Raji (cell line): ENCODE measurements around the gene IGFALS.

ENCODE experiments used
- POLR2A ChIP-seq: IDR thresholded peaks from 2 replicates; pipeline ENCODE4 v1.6.1; 2011; ENCODE audit warnings: low read depth, low read length, control low read depth; ENCODE audit not compliant: insufficient read depth

IGFALS gene

DNA sequence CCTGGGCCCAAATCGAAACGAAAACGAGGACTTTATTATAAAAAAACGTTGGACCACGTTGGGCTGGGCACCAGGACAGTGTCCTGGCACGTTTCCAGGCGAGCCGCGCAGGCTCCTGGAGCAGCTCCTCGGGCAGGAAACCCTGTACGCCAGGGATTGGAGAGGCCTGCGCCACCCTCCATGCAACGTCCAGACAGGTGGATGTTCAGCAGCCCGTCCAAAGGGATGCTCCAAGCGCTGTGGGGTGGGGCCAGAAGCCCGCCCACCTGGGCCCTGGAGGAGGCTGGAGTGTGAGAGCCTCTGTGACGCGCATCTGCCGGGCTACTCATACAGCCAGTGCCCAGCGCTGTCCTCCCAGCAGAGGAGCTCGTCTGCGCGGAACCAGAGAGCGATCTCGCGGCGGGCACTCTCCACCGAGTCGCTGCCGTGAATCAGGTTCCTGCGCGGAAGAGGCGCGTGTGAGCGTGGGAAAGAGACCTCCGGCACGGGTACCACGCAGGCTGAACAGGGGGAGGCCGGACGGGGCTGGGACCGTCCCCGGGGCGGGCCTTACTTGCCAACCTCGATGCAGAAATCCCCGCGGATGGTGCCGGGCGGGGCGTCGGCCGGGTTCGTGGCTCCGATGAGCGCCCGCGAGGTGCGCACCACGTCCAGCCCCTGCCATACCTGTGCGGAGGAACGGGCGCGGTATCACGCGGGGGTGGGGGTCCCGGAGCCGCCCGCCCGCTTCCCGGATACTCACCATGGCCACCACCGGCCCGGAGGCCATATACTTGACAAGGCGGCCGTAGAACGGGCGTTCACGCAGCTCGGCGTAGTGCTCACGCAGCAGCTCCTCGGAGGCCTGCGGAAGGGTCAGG is 22.9 kb downstream of the IGFALS start:
- no peak; the same call in 1 of the 2 replicates for TF ChIP-seq POLR2A

DNA sequence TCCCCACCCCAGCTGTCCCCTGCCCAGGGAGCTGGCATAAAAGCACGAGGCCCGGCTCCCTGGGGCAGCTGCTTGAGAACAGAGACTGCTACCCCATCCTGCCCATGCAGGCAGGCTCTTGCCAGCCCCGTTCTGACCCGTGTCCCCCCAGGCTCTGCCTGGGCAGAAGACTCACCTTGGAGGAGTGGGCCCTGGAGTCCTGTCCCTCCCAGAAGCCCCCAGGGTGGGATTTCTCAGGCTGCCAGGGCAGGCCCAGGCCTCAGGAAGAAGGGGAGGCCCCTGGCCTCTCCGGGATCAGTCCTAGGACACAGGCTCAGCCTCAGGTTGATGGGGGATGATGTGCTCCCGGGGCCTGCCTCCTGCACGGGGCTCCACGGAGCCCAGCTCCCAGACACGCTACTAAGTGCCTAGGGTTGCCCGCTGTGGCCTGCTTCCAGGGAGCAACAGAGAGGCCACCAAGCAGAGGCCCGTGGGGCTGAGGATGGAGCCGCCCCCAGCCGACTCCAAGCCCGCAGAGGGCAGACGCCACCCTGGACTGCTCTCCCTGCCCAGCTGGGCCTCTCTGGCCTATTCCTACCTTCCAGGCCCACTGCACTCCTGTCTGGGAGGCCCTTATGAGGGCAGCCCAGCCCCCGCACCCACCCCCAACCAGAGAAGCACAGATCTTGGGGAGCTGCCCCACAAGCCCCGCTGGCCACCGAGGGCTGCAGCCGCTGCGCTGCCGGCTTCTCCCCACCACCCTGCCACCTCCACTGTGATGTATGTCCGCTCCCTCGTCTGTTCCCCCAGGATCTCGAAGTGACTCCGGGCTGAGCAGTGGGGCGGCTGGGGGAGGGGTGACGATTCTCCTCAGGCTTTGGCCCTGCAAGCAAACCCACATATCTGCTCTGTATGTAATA is 23.9 kb downstream of the IGFALS start:
- peak; percentile 17 for TF ChIP-seq POLR2A

DNA sequence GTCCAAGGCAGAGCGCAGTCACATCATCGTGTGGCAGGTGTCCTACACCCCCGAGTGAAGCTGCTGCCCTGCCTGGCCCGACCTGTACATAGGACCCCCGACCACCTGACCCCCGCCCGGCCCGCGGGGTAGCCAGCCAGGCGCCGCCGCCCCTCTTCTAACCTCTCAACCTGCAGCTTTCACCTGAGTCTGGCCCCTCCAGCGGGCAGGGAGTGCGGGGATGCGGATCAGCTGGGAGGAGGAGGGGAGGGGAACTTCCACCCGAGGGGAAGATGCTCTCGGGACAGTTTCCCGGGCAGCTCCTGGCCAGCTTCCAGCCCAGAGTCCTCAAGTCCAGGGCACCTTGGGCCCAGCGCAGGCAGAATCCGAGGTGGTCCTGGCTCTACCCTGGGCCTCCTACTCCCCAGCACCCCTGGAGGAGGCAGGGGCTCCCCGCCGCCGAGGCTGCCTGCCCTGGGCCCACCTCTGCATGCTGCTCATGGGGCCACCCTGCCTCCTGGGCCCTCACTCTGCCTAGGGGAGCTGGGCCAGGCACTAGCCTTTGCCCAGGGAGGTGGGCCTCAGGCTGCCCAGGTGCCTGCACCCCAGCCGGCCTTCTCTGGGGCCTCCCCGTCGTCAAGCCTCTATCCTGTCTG is 24.6 kb downstream of the IGFALS start:
- TF ChIP-seq POLR2A: no peak

DNA sequence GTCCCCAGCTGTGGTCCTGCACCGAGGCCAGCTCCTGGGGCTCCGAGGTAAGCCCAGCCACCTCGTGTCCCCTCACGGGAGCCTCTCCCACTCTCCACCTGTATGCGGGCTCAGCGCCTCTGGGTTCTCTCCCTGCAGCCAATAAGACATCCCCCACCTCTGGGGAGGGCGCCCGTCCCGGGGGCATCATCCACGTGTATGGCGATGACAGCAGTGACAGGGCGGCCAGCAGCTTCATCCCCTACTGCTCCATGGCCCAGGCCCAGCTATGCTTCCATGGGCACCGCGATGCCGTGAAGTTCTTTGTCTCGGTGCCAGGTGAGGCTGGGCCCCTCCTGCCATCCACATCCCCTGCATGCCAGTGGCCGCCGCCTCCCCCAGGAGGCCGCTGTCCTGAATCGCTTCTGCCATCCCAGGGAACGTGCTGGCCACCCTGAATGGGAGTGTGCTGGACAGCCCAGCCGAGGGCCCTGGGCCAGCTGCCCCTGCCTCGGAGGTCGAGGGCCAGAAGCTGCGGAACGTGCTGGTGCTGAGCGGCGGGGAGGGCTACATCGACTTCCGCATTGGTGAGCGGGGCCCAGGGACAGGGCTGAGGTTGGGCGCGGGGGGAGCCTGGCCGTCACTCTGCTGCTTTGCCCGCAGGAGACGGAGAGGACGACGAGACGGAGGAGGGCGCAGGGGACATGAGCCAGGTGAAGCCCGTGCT is 25.3 kb downstream of the IGFALS start:
- 0 out of 2 replicates have a peak, but pooled peaks have one; percentile 15 for TF ChIP-seq POLR2A

DNA sequence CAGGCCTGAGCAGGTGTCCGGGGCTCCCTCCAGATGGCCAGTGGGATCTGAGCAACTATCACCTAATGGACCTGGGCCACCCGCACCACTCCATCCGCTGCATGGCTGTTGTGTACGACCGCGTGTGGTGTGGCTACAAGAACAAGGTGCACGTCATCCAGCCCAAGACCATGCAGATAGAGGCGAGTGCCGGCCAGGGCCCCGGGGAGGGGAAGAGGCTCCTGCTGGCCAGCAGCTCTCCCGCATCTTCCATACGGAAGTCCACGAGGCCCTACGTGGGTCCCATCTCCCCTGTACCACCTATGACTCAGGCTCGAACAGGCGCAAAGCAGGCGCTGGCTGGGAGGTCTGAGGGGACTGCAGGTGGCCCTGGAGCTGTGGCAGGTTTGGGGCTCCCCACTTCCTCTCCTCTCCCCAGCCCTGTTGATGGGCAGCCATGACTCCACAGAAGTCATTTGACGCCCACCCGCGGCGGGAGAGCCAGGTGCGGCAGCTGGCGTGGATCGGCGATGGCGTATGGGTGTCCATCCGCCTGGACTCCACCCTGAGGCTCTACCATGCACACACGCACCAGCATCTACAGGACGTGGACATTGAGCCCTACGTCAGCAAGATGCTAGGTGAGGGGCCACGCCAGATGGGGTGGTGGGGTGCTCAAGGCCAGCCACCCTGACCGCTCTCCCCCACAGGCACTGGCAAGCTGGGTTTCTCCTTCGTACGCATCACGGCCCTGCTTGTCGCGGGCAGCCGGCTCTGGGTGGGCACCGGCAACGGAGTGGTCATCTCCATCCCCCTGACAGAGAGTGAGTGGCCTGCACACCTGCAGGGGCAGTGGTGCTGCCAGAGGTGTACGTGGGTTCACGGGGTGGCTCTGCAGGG is 26.1 kb downstream of the IGFALS start:
- no peak for TF ChIP-seq POLR2A

DNA sequence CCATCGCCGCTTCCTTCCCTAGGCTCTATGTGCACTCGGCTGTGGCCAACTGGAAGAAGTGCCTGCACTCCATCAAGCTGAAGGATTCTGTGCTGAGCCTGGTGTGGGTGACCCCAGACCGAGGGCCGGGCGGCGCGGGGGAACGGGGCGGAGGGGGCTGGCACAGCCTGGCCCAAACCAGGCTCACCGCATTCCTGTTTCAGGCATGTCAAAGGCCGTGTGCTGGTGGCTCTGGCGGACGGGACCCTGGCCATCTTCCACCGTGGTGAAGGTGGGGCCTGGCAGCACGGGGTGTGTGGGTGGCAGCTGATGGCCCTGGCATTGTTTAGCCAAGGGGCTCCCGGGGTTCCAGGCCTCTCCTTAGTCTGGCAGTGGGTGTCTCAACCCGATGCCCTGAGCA is 26.8 kb downstream of the IGFALS start:
- TF ChIP-seq POLR2A: no peak

DNA sequence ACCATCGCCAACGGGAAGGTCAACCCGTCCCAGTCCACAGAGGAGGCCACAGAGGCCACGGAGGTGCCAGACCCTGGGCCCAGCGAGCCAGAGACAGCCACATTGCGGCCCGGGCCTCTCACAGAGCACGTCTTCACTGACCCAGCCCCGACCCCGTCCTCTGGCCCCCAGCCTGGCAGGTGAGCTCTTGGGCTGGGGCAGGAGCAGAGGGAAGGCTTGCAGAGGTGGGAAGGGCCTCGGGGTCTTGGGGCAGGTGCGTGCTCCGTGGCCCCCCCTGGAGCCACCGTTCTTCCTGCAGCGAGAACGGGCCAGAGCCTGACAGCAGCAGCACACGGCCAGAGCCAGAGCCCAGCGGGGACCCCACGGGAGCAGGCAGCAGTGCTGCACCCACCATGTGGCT is 27.3 kb downstream of the IGFALS start:
- no peak for TF ChIP-seq POLR2A

DNA sequence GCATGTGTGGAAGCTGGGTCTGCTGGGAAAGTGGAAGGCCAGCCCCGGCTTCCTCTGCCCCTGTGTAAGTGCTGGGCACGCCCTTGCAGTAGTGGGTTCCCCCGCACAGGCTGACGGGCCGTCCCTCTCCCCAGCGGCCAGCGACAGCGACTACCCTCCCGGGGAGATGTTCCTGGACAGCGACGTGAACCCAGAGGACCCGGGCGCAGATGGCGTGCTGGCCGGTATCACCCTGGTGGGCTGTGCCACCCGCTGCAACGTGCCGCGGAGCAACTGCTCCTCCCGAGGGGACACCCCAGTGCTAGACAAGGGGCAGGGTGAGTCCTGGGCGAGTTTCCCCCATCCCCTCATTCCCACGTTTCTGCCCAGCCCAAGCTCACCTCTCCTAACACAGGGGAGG is 27.7 kb downstream of the IGFALS start:
- TF ChIP-seq POLR2A: no peak

DNA sequence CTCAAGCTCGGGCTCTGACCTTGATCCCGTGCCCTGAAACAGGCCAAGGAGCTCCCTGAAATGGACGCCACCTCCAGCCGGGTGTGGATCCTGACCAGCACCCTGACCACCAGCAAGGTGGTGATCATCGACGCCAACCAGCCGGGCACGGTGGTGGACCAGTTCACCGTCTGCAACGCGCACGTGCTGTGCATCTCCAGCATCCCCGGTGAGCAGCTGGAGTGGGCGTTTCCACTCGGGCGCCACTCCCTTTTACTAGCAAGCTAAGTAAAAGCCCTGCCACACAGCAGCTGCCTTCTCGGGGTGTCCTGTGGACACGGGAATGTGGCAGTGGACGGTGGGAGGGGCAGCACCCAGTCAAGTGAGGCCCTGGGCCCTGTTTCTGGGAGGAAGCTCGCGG is 28.5 kb downstream of the IGFALS start:
- TF ChIP-seq POLR2A: no peak

DNA sequence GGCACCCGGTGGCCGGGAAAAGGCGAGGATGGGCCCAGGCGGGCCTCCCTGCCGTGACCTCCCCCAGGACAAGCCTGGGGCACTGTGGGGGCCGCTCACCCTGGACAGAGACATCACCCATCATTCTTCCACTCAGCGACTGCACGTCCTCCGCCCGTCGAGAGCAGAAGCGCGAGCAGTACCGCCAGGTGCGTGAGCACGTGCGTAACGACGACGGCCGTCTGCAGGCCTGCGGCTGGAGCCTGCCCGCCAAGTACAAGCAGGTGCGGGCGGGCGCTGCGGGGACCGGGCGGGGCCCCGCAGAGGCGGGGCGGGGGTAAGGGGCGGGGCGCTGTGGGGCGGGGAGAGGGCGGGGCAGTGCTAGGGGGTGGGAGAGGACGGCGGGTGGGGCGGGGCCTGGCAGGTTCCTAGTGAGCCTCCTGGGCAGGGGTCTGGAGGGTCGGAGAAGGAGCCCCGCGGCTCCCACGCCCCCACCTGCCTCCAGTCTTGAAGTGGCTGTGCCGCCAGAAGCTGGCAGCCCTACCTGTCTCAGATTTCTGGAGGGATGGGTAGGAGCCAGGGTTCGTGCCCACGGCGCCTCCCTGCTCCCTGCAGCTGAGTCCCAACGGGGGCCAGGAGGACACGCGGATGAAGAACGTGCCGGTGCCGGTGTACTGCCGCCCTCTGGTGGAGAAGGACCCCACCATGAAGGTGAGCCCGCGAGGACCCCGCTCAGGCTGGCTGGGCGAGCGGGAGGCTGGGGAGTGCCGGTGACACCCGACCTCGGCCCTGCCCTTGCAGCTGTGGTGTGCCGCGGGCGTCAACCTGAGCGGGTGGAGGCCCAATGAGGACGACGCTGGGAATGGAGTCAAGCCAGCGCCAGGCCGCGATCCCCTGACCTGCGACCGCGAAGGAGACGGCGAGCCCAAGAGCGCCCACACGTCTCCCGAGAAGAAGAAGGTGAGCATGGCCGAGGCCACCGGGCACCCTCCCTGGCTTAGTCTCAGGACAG is 29.7 kb downstream of the IGFALS start:
- TF ChIP-seq POLR2A: no peak

DNA sequence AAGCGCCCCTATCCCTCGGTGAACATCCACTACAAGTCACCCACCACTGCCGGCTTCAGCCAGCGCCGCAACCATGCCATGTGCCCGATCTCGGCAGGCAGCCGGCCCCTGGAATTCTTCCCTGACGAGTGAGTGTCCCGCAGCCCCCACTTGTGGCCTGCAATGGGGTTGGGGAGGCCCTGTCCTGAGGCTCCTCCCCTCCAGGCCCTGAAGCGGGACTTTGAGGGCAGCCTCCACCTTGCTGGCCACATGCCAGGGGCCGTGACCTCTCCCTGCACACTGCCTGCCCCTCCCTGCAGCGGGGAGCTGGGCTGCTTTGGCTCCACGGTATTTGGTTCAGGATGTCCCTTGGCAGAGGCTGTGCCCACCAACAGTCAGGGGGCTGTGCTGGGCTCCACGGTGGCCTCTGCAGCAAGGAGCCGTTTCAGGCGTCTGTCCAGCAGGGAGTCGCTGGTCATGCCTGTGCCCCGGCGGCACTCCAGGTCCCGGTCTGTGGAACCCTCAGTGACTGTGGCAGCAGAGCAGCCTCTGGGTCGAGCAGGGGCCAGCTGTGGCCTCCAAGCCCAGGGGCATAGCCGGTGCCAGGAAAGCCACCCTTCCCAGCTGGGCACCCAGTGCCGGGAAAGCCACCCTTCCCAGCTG is 30.5 kb downstream of the IGFALS start:
- TF ChIP-seq POLR2A: no peak

DNA sequence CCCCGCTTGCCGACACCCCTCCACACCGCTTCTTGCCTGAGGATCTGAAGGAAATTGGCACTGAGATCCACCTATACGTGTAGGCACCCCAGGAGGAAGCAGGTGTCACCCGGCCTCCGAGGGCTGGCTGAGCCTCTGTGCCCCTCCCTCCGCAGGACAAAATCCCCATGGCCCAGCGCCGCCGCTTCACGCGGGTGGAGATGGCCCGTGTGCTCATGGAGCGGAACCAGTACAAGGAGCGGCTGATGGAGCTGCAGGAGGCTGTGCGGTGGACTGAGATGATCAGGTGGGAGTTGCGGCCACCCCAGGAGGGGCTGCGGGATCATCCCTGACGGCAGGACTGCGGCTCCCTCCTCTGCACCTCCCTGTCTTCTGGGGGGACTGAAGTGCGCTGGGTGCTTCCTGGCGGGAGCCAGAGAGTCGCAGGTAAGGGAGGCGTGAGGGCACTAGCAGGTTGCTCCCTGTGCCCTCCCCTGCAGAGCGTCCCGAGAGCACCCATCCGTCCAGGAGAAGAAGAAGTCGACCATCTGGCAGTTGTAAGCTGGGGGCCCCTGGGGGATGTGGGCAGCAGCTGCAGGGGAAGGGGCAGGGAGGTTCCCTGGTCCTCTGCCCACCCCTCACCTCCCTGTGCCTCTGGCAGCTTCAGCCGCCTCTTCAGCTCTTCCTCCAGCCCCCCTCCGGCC is 31.2 kb downstream of the IGFALS start:
- TF ChIP-seq POLR2A: no peak
